Retinal pigment epithelial cell (primary cell): ENCODE results near the gene XRCC2.
A peak's percentile ranks its signal among the peaks of the same experiment; 100 is the strongest.
"Not testable (repeated sequence)": the region's sequence is repeated elsewhere in the genome, so short reads cannot be mapped to it uniquely, and the experiment has no call there.

Experiments
- DNase-seq: peaks from one replicate; pipeline ENCODE4 v3.0.0-alpha.2; 2010; ENCODE audit warnings: low read depth
- H3K4me3 ChIP-seq: 2 replicates; pipeline ENCODE4 v1.5.1; 2011; ENCODE audit warnings: mild to moderate bottlenecking, low read length, control low read depth, moderate library complexity
- TF ChIP-seq, protein P1 (sequence below): conservative IDR thresholded peaks from 2 replicates; pipeline ENCODE4 v1.5.1; 2011; ENCODE audit warnings: low read depth, low read length, control low read depth, inconsistent platforms

XRCC2 gene

DNA sequence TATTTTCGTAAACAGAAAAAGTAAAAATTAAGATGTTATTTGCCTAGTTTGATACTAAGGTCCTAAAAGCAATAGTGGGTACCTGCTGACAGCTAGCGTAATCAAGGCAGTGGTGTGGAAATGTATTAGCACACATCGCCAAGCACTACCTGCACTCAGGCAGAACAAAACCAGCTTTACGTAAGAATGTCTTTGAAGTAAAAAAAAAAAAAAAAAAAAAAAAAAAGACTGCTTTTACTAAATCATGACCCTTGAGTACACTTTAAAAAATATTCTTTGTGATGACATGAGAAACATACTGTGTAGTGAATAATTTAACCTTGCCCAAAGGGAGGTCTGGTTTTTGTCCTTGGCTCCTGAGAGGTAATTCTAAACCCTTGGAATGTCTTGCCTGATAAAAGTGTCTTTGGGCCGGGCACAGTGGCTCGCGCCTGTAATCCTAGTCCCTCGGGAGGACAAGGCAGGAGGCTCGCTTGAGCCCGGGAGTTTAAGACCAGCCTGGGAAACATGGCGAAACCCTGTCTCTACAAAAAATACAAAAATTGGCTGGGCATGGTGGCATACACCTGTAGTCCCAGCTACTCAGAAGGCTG is 12.7 kb downstream of the XRCC2 start:
- TF ChIP-seq, protein P1, sequence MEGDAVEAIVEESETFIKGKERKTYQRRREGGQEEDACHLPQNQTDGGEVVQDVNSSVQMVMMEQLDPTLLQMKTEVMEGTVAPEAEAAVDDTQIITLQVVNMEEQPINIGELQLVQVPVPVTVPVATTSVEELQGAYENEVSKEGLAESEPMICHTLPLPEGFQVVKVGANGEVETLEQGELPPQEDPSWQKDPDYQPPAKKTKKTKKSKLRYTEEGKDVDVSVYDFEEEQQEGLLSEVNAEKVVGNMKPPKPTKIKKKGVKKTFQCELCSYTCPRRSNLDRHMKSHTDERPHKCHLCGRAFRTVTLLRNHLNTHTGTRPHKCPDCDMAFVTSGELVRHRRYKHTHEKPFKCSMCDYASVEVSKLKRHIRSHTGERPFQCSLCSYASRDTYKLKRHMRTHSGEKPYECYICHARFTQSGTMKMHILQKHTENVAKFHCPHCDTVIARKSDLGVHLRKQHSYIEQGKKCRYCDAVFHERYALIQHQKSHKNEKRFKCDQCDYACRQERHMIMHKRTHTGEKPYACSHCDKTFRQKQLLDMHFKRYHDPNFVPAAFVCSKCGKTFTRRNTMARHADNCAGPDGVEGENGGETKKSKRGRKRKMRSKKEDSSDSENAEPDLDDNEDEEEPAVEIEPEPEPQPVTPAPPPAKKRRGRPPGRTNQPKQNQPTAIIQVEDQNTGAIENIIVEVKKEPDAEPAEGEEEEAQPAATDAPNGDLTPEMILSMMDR, result no peak

GRCh38 chr7:152661479-152661878 is 14.5 kb downstream of the XRCC2 start:
- DNase-seq, result no peak
- TF ChIP-seq, protein P1, result no peak
- H3K4me3 ChIP-seq, result no peak overlapping the region

More for the DNA sequence above, 12.7 kb downstream of the XRCC2 start:
- H3K4me3 ChIP-seq, result no peak overlapping the region
- peak; percentile 19 for DNase-seq

DNA sequence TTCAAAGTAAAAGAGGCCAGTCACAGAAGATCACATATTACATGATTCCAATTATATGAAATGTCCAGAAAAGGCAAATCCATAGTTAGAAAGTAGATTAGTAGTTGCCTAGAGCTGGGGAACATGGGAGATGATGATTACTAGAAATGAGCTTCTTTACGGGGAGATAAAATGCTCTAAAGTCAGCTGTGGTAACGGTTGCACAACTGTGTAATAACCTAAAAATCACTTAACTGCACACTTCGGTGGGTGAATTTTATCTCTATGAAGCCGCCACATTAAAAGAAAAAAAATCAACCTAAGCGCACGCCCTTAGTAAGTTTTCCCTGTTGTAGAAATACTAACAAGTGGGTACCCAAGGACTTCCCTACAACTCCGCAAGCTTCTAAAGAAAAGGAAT is 15.9 kb downstream of the XRCC2 start:
- H3K4me3 ChIP-seq, result no peak overlapping the region
- DNase-seq, result no peak
- TF ChIP-seq, protein P1, result no peak

GRCh38 chr7:152654971-152655370 is 21.0 kb downstream of the XRCC2 start:
- no peak for DNase-seq
- no peak overlapping the region for H3K4me3 ChIP-seq
- TF ChIP-seq, protein P1, result no peak

GRCh38 chr7:152649220-152649619 is 26.7 kb downstream of the XRCC2 start:
- TF ChIP-seq, protein P1, result no peak
- H3K4me3 ChIP-seq, result no peak overlapping the region
- DNase-seq, result no peak

- H3K4me3 ChIP-seq, result no peak overlapping the region
- no peak for DNase-seq
- TF ChIP-seq, protein P1, result no peak
Measured at GRCh38 chr7:152647009-152647408, 28.9 kb downstream of the XRCC2 start.

GRCh38 chr7:152646579-152646978 is 29.4 kb downstream of the XRCC2 start:
- not testable (repeated sequence) for DNase-seq, H3K4me3 ChIP-seq

- DNase-seq, result no peak
- H3K4me3 ChIP-seq, result no peak overlapping the region
- TF ChIP-seq, protein P1, result no peak
Measured at GRCh38 chr7:152643979-152644559, 31.9 kb downstream of the XRCC2 start.
